GM20000 (cell line): ENCODE measurements around the gene PALM.

Source experiments
- DNase-seq: peaks from one replicate; pipeline ENCODE4 v3.0.0; 2012; ENCODE audit warnings: low spot score
- CTCF ChIP-seq: IDR thresholded peaks from 2 replicates; pipeline ENCODE4 v1.5.1; 2012; ENCODE audit warnings: mild to moderate bottlenecking, control low read depth; ENCODE audit errors: extremely low read depth, missing control alignments

Gene PALM

GRCh38 chr19:708154-709143 is at the start of gene PALM:
Gene PALM (plus strand): TSS chr19:708935. CDS start chr19:709147, 212 bp downstream.
- no peak for TF ChIP-seq CTCF
- DNase-seq = no peak

GRCh38 chr19:660793-661426 is 47.8 kb upstream of the PALM start:
- TF ChIP-seq CTCF = no peak

GRCh38 chr19:661427-662196 is 47.1 kb upstream of the PALM start:
- DNase-seq = peak; percentile 91

More at GRCh38 chr19:660793-661426, 47.8 kb upstream of the PALM start:
- DNase-seq = no peak

GRCh38 chr19:662207-662961 is 46.4 kb upstream of the PALM start:
- peak; percentile 87 for DNase-seq
- TF ChIP-seq CTCF = no peak

More at GRCh38 chr19:661427-662196, 47.1 kb upstream of the PALM start:
- TF ChIP-seq CTCF = no peak

- peak; percentile 99 for DNase-seq
- no peak for TF ChIP-seq CTCF
These were observed 45.6 kb upstream of the PALM start, which contains the start of gene RNF126 for GRCh38 chr19:662962-663681. Gene RNF126 (minus strand): TSS chr19:663214. CDS start chr19:663121, 93 bp downstream.

GRCh38 chr19:663682-664117 is 45.0 kb upstream of the PALM start:
- no peak for DNase-seq
- TF ChIP-seq CTCF = no peak
